ENCODE results near the gene CACNA1C. TPM values are rescaled to one million over a fixed set of nuclear protein-coding genes. Genes with fewer than 3 reads are reported as not detected.

CACNA1C gene
- total RNA-seq, 2 donors from 2014 or later: 0.84 to 10.2 TPM

- TF ChIP-seq CTCF (IDR thresholded peaks at IDR 0.05): no peak
- H3K36me3 ChIP-seq: no peaks in the 10 kb centered on the region
- DNase-seq: no peak
- intact Hi-C loops (cut with DNase I): no loop called here
- H3K4me3 ChIP-seq: no peak overlapping the region
- H3K27me3 ChIP-seq: no peaks in the 10 kb centered on the region
- H3K9me3 ChIP-seq: no peaks in the 10 kb centered on the region
- H3K9ac ChIP-seq (ENCODE audit: low read depth in 2 of 2, low read length in 2 of 2): no peak overlapping the region
- H3K27ac ChIP-seq: no peak overlapping the region
- no peaks in the 10 kb centered on the region for H3K4me1 ChIP-seq
Observed at GRCh38 chr12:2745655-2746054, 692.9 kb downstream of the CACNA1C start.

Other genes with a start within 250 kb of the CACNA1C start
- gene LRTM2, start 232.4 kb upstream of the CACNA1C start, total RNA-seq: not detected
- 1 to 10 TPM; 3.3 to 3.7 TPM for gene CACNA2D4, start 134.3 kb upstream of the CACNA1C start, total RNA-seq
- gene DCP1B, start 48.5 kb upstream of the CACNA1C start, total RNA-seq: 10 to 100 TPM in 1 of 2 donors, 1 to 10 TPM in 1; 9.6 to 10.8 TPM